GM19351 (cell line): Measurements from ENCODE around the gene SLC17A4.
"Not testable (repeated sequence)": the region's sequence is repeated elsewhere in the genome, so short reads cannot be mapped to it uniquely, and the experiment has no call there.

Source experiments
- ATAC-seq: cut with Tn5 transposase; IDR thresholded peaks from one replicate; pipeline ENCODE4 v1.9.1; 2021; ENCODE audit warnings: mild to moderate bottlenecking, moderate library complexity; ENCODE audit not compliant: unreplicated experiment

Gene SLC17A4

GRCh38 chr6:25754535-25754934 lies at the start of gene SLC17A4:
TSS of gene SLC17A4 (plus strand) at chr6:25754742. CDS start at chr6:25761963, 7,221 bp downstream.
- no peak for ATAC-seq

- no peak for ATAC-seq
These were observed 48.1 kb upstream of the SLC17A4 start for GRCh38 chr6:25706314-25707014.

- no peak for ATAC-seq
These were observed 44.8 kb upstream of the SLC17A4 start for GRCh38 chr6:25709761-25710160.

GRCh38 chr6:25710287-25710686 lies 44.3 kb upstream of the SLC17A4 start:
- ATAC-seq, result no peak

- no peak for ATAC-seq
These were observed 40.7 kb upstream of the SLC17A4 start for GRCh38 chr6:25713824-25714223.

- ATAC-seq, result no peak
These were observed 39.8 kb upstream of the SLC17A4 start for GRCh38 chr6:25714765-25715164.

- no peak for ATAC-seq
These were observed 38.7 kb upstream of the SLC17A4 start for GRCh38 chr6:25715794-25716193.

- no peak for ATAC-seq
These were observed 36.4 kb upstream of the SLC17A4 start for GRCh38 chr6:25717866-25718740.

- ATAC-seq, result no peak
These were observed 28.2 kb upstream of the SLC17A4 start for GRCh38 chr6:25726122-25726911.

- no peak for ATAC-seq
These were observed 27.5 kb upstream of the SLC17A4 start for GRCh38 chr6:25727028-25727427.

GRCh38 chr6:25730907-25731306 lies 23.6 kb upstream of the SLC17A4 start:
- no peak for ATAC-seq

- ATAC-seq, result no peak
These were observed 22.8 kb upstream of the SLC17A4 start for GRCh38 chr6:25731721-25732120.

GRCh38 chr6:25732468-25733198 lies 21.9 kb upstream of the SLC17A4 start:
- no peak for ATAC-seq

GRCh38 chr6:25735261-25735660 lies 19.3 kb upstream of the SLC17A4 start:
- ATAC-seq, result no peak

GRCh38 chr6:25743868-25744267 lies 10.7 kb upstream of the SLC17A4 start:
- ATAC-seq, result no peak

- ATAC-seq, result no peak
These were observed 8.7 kb upstream of the SLC17A4 start for GRCh38 chr6:25745836-25746235.

- ATAC-seq, result no peak
These were observed 7.6 kb upstream of the SLC17A4 start for GRCh38 chr6:25746968-25747367.

- ATAC-seq, result no peak
These were observed 7.1 kb upstream of the SLC17A4 start for GRCh38 chr6:25747477-25747876.

GRCh38 chr6:25748049-25748448 lies 6.5 kb upstream of the SLC17A4 start:
- no peak for ATAC-seq

GRCh38 chr6:25748601-25749517 lies 5.7 kb upstream of the SLC17A4 start:
- ATAC-seq, result not testable (repeated sequence)
